Measurements from ENCODE around the gene SNX18.
"Not testable (repeated sequence)": the region's sequence is repeated elsewhere in the genome, so short reads cannot be mapped to it uniquely, and the experiment has no call there.

SNX18 gene

GRCh38 chr5:54519509-54519876 is 1.9 kb downstream of the SNX18 start:
- peak in 1 of 2 donors; percentile 15 for DNase-seq

- DNase-seq: peak; percentile 74 to 78
Measured at GRCh38 chr5:54520438-54520846, 2.9 kb downstream of the SNX18 start.

- no peak for DNase-seq
Measured at GRCh38 chr5:54520940-54521339, 3.4 kb downstream of the SNX18 start.

- DNase-seq: peak in 1 of 2 donors; percentile 17
Measured at GRCh38 chr5:54521856-54522479, 4.4 kb downstream of the SNX18 start.

- no peak for DNase-seq
Measured at GRCh38 chr5:54523534-54523933, 6.0 kb downstream of the SNX18 start.

- peak; percentile 19 to 33 for DNase-seq
Measured at GRCh38 chr5:54524082-54524481, 6.5 kb downstream of the SNX18 start.

GRCh38 chr5:54524704-54525103 is 7.1 kb downstream of the SNX18 start:
- peak in 1 of 2 donors; percentile 25 for DNase-seq

- DNase-seq: no peak
Measured at GRCh38 chr5:54525261-54525660, 7.7 kb downstream of the SNX18 start.

GRCh38 chr5:54525692-54526091 is 8.1 kb downstream of the SNX18 start:
- DNase-seq: no peak

- DNase-seq: no peak
Measured at GRCh38 chr5:54526604-54527288, 9.2 kb downstream of the SNX18 start.

GRCh38 chr5:54528633-54529209 is 11.2 kb downstream of the SNX18 start:
- no peak for DNase-seq

GRCh38 chr5:54529565-54529964 is 12.0 kb downstream of the SNX18 start:
- DNase-seq: no peak

GRCh38 chr5:54531546-54531945 is 14.0 kb downstream of the SNX18 start:
- DNase-seq: no peak

GRCh38 chr5:54533541-54534190 is 16.1 kb downstream of the SNX18 start:
- no peak for DNase-seq

GRCh38 chr5:54534191-54535004 is 16.8 kb downstream of the SNX18 start:
- DNase-seq: no peak

GRCh38 chr5:54535149-54535844 is 17.7 kb downstream of the SNX18 start:
- no peak for DNase-seq

GRCh38 chr5:54536375-54536774 is 18.8 kb downstream of the SNX18 start:
- not testable (repeated sequence) for DNase-seq

GRCh38 chr5:54536861-54537260 is 19.3 kb downstream of the SNX18 start:
- DNase-seq: not testable (repeated sequence)

- DNase-seq: no peak
Measured at GRCh38 chr5:54537725-54538124, 20.2 kb downstream of the SNX18 start.

GRCh38 chr5:54538156-54538555 is 20.6 kb downstream of the SNX18 start:
- no peak for DNase-seq

- DNase-seq: no peak
Measured at GRCh38 chr5:54539001-54539400, 21.4 kb downstream of the SNX18 start.

GRCh38 chr5:54540286-54540685 is 22.7 kb downstream of the SNX18 start:
- DNase-seq: no peak

Data from inflammatory macrophage (primary cell).